Measurements from ENCODE around the gene GTF2F2. TPM values are rescaled to one million over a fixed set of nuclear protein-coding genes. Genes with fewer than 3 reads are reported as not detected.

GTF2F2 gene
- total RNA-seq, 1 experiment from 2014 or later, result 40.1 TPM

DNA sequence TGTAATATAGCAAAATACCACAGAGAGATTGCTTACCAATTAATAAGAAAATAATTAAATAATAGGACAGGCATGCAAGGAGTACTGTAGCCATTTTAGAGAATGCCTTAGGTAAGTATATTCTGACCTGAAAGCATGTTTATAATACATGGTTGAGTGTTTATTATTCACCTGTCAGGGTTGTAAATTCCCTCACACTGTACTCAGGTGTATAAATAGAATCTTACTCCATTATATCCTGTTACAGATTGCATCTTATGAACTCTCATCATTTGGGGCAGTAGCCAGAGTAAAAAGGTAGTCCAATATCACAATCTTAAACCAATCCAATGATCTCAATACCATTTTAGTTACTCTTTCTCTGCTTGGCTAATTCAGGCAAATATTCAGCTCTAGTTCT, 35.8 kb upstream of the GTF2F2 start (continued):
- no peak for TF ChIP-seq ZBTB33 (IDR thresholded peaks at IDR 0.05; ENCODE audit: extremely low read depth, insufficient replicate concordance, low read length)
- TF ChIP-seq EZH2phosphoT487 (IDR thresholded peaks at IDR 0.05; ENCODE audit: borderline replicate concordance), result no peak
- no peak for TF ChIP-seq FOSL1 (IDR thresholded peaks at IDR 0.05; ENCODE audit: low read depth)

DNA sequence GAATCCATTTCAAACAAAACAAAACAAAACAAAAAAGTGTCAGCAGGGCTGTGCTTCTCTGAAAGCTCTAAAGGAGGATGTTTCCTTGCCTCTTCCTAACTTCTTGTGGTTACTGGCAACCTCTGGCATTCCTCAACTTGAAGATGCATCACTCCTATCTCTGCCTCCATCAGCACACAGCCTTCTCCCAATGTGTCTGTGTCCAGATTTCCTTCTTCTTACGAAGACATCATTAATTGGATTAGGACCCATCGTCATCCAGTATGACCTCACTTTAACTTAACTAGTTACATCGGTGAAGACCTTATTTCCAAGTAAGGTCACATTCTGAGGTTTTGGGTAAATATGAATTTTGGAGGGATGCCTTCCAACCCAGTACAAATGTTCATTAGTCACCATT, 33.8 kb upstream of the GTF2F2 start:
- DNase-seq (ENCODE audit: low read depth, low spot score) (no peak), ATAC-seq (no peak)
- H3K4me3 ChIP-seq (replicated peaks in 1 of 2; ENCODE audit: low read depth in 1 of 2, low read length in 2 of 2), result no peak overlapping the region
- BruUV-seq (replicated peaks), result no TSS peak
- POLR2A ChIA-PET, result no interaction called here
- CTCF ChIA-PET, result no interaction called here
- RAD21 ChIA-PET (ENCODE audit: low non-redundant PET in 1 of 2, low total read pairs in 2 of 2, uncharacterized antibody in 2 of 2, unreplicated experiment in 2 of 2), result no interaction called here
- H3K27me3 ChIP-seq (ENCODE audit: insufficient read depth, low read length), result no peaks in the 10 kb centered on the region
- intact Hi-C loops (cut with micrococcal nuclease), result no loop called here
- no peaks in the 10 kb centered on the region for H3K36me3 ChIP-seq (ENCODE audit: control insufficient read depth in 1 of 2, insufficient read depth in 2 of 2, low read length in 2 of 2)
- H3K79me2 ChIP-seq (ENCODE audit: insufficient read depth, low read length), result no peaks in the 10 kb centered on the region
- no peaks in the 10 kb centered on the region for H3K9me2 ChIP-seq (ENCODE audit: insufficient read depth)
- TF ChIP-seq SRF (IDR thresholded peaks at IDR 0.05; ENCODE audit: low read depth) (no peak), ZFX (IDR thresholded peaks at IDR 0.05) (no peak), ZNF274 (IDR thresholded peaks at IDR 0.05; ENCODE audit: low read depth, low read length) (no peak), EZH2 (IDR thresholded peaks at IDR 0.05) (no peak), EGR1 (IDR thresholded peaks at IDR 0.05; ENCODE audit: low read depth) (no peak), SIN3A (IDR thresholded peaks at IDR 0.05; ENCODE audit: low read depth) (no peak), ZBTB33 (IDR thresholded peaks at IDR 0.05; ENCODE audit: extremely low read depth, insufficient replicate concordance, low read length) (no peak), SP1 (IDR thresholded peaks at IDR 0.05; ENCODE audit: low read depth) (no peak), POLR2AphosphoS5 (IDR thresholded peaks at IDR 0.05; ENCODE audit: low read depth, low read length) (no peak)
- H3K27ac ChIP-seq (ENCODE audit: low read depth, low read length), result no peak overlapping the region
- peaks cover 0 to 8% of the 10 kb centered on the region in 2 experiments; a peak in 1 of 4 replicates for H3K4me1 ChIP-seq (ENCODE audit: control insufficient read depth in 1 of 2, insufficient read depth in 2 of 2, low read length in 2 of 2)
- no peaks in the 10 kb centered on the region for H3K9me3 ChIP-seq (ENCODE audit: control insufficient read depth in 1 of 2, insufficient read depth in 1 of 2, low read depth in 1 of 2, low read length in 2 of 2)
- no peak overlapping the region for H2AFZ ChIP-seq (ENCODE audit: low read depth, low read length, poor library complexity, severe bottlenecking)
- H4K20me1 ChIP-seq (ENCODE audit: insufficient read depth), result no peaks in the 10 kb centered on the region
- no peak overlapping the region for H3K4me2 ChIP-seq (ENCODE audit: low read length)
- no peak overlapping the region for H3K9ac ChIP-seq (ENCODE audit: low read length)

Data from HCT116 (cell line).